Middle frontal gyrus (tissue), 1 donor: Measurements from ENCODE around the gene SLAMF9.
"Not testable (repeated sequence)": the region's sequence is repeated elsewhere in the genome, so short reads cannot be mapped to it uniquely, and the experiment has no call there.

Experiments used
- DNase-seq: peaks from one replicate; pipeline ENCODE4 v3.0.0-alpha.2; 2015; ENCODE audit warnings: low spot score; ENCODE audit errors: extremely low spot score

The SLAMF9 gene

DNA sequence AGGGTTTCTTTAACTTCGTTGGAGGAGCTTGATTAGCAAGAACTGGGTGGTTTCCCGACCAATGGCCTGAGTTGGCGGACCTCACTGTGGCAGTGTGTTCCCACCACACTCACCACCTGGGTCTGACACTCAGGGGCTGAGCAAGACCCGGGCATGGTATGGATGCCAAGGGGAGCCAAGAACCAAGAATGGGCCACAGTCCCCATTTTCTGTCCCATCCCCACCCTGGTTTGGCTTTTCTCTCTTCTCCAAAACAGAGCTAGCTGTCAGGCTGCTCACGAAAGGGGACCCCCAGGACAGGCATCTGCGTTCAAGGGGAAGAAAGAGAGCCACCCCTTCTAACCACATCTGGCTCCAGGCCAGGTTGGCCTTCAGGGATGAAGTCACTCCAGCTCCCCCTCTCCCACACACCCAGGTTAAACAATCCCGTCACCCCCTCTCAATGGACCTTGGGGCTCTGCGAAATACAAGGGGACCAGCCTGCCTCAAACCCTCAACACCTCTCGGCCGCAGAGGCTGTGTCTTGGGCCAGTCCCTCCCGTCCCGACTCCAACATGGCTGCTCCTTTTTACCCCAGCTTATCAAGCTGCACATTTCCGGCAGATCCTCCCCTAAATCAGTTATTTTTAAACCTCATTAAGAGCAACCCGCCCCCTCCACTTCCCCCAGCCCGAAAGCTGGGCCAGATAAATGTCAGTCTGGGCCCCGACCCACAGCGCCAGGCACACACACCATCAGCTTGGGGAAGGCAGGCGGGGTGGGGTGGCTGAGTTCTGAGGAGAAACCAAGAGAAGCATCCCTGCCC, 32.1 kb downstream of the SLAMF9 start:
- DNase-seq, result no peak

DNA sequence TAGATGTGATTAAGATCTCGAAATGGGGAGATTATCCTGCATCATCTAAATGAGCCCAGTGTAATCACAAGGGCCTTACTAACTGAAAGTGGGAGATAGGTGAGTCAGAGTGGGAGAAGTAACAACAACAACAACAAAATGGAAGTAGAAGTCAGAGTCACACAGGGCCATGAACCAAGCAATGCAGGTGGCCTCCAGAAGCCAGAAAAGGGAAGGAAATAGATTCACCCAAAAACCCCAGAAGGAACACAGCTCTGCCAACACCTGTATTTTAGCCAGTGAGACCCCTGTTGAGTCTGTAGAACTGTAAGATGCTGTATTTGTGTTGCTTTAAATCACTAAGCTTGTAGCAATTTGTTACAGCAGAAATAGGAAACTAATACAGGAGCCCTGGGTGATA, 32.8 kb downstream of the SLAMF9 start:
- no peak for DNase-seq

DNA sequence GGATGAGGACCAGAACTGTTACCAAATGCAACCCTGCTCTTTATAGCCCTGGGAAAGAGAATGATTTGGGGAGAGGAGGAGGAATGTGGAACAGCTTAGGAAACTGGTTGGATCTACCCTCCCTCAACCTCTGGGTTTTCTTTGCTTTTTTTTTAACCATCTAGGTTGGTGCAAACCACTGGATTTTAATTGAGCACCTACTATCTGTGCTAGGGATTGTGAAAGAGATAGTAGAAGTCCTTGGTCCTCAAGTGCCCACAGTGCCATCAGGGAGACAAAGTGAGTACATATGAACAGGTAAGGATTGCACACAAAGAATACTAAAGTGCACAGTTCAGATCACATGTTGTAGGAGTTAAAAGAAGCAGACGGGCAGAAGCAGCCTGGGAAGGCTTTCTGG, 33.4 kb downstream of the SLAMF9 start:
- no peak for DNase-seq

DNA sequence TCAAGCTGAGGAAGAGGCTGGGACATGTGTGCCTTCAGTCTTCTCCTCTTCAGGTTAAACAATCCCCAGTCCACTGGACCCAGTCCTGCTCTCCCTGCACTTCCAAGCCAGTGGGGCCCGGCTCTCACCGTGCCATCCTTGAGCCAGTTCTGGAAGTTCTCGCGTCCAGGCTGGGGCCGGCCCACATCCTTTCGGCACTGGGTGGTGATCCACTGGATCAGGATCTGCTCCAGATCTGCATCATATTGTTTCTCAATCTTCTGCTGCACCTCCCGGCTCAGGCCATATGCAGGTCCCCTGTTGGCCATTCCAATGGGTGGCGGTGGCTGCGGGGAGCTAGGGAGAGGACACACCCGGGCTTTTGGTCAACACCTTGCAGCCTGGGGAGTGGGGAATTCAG, 33.8 kb downstream of the SLAMF9 start:
- DNase-seq, result no peak

DNA sequence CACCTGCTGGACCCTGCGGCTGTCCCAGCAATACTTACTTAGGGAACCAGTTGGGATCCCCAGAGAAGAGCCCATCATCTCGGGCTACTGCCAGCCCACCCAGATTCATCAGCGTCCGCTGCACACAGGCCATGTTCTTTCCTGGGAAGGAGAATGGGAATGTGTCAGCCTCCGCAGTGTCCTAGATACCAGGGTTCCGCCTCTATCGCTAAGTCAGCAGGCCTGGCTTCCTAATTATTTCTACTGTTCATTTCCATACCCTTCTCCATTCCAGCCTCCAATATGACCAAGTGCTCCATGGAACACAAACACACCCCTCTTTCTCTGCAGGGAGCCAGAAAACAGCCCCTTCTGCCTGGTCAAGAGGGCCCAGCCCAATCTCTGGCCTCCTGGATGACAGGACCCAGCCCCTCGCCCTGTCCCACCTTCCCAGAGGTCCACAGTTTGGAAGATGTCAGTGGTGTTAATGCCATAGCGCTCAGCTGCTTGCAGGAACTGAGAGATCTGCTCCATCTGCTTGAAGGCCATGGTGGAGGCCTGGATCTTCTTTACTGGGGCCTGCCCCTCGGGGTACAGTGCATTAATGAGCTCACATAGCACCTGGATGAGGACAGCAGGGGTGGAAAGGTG, 34.7 kb downstream of the SLAMF9 start:
- no peak for DNase-seq

DNA sequence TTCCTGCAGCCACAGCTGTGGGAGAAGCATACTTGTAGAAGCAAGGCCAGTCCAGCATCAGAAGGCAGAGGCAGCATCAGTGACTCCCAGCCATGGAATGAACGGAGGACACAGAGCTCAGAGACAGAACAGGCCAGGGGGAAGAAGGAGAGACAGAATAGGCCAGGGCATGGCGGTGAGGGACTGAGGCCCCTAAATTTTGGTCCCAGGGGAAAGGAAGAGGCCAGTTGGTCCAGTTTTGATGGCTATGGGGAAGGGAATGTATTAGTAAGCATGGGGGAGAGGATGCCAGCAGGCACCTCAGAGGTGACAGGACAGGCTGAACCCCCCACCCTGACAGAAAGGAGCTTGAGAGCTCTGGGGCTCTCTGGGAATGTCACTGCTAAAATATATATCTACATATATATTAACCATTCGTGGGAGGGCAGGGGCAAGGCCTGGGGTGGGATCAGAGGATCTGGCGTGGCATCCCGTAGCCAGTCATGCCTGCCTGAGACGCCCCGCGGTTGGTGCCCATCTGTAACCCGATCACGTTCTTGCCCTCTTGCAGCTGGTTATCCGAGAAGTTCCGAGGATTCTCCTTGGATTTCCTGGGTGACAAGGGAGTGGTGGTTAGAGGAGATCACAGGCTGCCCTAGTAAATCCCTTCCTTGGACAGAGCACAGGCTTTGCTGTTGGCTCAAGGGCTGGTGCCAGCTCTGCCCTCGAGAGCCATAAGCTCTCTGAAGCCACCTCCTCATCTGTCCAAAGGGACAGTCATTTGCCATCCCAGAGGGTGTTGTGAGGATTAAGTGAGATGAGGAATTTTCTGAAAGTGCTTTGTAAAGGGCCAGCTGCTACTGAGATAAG, 35.5 kb downstream of the SLAMF9 start:
- no peak for DNase-seq

DNA sequence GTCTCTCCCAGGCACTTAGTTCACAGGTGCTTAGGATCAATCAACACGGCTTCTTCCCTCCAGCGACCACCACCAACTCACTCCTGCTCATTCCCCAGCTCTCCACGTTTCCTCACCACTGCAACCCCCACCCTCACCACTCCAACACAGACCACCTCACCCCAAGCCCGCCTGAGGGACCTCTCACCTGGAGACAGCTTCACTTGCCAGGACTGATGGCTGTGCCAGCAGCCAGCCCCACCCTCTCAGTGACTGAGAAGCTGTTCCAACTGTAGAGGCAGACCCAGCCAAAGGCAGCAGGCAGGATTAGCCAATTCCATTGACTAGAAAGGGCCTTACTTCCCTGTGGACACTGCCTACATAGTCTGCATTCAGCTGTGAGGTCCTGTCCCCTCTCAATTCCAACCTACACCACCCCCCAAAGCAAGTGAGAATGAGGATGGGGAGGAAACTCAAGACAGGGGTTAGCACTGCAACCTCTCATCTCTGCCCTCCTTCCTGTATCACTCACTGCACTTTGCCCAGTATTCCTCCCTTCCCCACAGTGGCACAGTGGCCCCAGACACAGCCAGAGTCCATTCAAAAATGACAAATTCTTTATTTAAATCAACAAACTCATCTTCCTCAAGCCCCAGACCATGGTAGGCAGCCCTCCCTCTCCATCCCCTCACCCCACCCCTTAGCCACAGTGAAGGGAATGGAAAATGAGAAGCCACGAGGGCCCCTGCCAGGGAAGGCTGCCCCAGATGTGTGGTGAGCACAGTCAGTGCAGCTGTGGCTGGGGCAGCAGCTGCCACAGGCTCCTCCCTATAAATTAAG, 36.3 kb downstream of the SLAMF9 start:
- DNase-seq, result no peak

DNA sequence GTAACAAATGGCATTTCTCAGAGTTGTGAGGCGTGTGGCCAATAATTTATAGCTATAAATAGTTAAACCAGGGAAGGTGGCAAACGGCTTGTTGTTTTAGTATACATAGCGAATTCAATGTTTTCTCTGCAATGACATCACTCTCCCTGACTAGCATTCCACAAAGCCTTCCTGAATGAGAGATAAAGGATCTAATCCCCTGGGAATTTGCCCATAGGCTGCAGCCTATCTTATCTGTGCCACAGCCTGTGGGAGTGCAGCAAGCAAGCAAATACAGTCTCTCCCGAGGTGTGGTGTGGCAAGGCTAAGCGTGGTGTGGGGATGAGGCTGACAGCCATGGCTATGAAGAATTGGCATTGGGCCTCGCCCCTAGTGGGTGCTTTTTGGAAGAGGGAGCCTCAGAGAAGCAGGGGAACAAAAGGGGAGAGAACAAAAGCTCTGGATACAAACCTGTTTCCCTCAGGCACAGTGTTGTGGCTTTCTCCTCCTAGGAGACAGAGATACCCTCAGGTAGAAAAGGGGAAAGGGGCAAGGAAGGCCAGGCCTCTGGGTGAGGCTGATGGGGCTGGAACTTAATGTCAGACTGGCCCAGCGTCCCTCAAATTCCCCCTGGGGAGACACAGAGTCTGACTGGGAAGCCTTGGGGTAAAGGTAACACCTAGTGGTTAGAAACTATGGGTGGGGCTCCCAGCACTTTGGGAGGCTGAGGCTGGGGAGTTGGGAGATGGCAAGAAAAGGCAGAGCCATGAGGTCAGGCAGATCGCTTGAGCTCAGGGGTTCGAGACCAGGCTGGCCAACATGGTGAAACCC, 37.6 kb downstream of the SLAMF9 start:
- DNase-seq, result peak; percentile 3

DNA sequence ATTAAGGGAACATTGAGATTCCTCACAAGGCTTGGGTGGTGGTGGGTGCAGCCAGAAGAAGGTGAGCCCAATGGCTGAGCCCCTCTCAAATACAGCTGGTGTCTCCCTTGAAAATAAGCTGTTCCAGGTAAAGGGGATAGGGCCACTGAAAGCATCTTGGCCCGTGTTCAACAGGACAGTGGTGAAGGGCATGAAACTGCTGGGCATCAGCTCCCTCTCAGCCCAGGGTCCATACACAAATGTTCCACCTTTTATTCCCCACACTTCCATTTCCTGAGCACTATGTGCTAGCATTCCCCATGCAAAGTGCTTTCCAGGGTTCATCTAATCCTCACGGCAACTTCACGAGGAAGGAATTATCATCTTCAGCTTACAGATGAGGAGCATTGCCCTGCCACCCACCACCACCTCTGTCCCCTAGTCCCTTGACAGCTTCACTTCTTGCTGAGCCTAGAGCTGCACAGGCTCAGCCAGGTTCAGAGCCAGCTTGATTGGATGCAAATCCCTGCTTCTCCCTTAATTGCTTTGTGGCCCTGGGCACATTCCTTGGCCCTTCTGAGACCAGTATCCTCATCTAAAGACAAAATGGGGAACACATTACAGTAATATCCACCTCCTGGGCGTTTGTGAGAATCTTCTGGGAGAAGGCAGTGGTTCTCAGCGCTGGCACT, 38.3 kb downstream of the SLAMF9 start:
- no peak for DNase-seq

DNA sequence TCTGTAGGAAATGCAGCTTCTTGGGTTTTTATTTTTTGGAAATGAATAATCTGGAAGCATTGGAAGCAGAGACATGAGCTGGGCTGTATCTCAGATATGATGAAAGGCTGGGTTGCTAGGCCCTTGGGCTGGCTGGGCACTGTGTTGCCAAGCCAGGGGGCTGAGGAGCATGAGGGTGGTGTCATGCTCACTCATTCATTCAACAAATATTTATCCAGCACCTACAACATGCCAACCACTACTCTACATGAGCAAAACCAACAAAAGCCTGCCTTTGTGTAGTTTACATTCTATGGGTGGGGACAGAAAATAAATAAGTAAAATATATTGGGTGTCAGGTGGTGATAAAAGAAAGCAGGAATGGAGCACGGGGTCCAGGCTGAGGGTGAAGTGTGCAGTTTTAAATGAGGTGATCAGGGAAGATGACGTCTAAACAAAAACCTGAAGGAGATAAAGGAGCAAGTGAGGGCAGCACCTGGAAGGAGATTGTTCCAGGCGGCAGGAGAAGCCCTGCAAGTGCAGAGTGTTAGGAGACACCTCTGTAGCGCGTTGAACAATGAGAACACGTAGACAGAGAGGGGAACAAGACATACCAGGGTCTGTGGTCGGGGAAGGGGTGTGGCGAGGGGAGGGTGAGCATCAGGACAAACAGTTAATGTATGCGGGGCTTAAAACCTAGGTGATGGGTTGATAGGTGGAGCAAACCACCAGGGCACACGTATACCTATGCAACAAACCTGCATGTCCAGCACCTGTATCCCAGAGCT, 39.6 kb downstream of the SLAMF9 start:
- DNase-seq, result no peak

DNA sequence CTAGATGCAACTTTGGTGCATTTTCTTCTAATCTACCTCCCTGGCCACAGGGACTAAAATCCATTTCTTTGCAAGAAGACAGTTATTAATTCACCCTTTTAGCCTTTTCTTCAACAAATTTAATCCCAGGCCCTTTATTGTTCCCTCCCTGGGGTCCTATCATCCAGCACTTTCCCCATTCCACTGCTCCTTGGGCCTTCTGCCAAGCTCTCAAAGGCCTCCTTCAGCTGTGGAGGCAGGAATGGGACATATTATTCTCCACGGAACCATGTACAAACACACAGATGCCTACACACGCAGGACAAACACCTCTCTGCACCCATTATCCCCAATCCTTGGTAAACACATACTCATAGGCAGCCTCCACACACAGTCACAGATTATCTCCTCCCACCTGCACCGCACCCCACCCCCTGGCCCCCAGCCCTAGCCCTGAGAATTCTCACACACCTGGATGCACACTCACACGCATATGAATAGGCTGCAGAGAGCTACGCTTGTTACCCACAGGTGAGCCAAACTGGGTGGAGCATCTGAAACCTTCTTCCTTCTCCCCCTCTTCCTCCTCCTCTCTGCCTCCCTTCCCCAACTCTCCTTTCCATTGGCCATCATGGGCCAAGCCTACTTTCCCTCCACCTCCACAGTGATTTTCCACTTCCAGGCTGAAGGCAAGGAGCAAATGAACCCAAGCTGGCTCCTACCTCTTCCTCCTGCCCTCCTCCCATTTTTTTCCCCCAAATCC, 40.4 kb downstream of the SLAMF9 start:
- DNase-seq, result no peak

DNA sequence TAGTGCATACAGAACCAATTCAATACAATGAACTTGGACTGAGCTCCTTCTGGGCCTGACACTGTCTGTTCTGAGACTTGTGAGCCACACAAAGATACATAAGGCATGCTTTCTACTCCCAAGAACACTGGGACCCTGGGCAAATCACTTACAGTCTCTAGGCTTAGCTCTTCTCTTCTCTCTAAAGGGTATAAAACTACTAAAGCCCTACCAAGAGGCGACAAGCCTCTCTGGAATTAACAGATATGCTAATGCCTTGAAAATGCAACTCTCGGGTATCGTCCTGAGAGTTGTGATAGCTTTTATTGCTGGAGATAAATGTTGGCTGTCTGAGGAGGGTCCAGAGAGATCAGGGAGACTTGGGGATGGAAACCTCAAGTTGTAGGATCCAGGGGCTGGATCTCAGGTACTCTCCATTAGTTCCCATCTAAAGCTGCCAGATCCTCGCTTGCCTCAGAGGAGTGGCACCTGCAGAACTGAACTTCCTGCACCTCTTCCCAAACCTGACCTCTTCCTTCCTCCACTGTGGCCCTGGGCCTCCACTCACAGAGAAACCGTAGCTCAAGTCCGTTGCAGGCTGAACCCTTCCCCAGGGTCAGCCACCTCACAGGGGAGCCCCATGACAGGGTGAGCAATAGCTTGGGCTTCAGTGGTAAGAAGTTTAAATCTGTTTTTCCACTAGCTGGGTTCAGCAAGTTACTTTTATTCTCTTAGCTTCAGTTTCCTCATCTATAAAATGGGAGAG, 42.5 kb downstream of the SLAMF9 start:
- DNase-seq, result no peak

DNA sequence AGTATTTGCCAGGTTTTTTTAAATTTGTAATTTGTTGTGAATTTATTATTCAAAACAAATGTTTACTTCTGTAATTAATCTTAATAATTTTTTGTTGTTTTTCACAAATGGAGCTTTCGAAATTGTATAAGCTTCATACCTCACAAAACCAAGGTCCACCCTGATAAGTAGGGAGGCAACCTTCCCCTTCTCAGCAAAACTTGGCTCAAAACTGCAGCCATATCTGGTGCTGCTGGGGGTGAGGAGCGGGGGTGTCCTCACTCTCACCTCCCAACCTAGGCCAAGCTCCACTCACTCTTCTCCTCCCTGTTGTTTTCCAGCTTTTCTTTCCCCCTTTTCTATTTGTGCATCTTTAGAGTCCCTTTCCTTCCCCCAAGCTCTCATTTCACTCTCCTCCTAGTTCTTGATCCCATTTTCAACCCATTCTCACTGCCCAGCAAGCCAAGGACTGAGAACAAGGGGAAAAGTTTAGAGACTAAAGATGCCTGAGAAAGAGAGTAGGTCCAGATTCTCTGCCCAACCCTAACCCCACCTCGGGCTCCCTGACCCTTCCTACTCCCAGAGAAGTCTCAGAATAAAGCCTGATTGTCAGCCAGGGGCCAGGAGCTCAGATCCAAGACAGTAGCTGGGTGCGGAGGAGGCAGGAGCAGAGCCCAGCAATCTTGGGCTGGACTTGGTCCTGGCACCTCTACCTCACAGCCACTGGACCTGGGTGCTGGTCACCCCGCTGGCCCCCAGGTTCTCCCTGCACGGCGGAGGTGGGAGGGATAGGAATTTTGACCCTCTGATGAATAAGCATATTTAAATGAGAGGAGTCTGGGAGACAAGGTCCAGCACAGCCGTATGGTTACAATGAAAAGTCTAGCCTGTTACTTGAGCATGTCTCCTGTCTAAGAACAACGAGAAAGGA, 45.8 kb downstream of the SLAMF9 start:
- DNase-seq, result no peak

DNA sequence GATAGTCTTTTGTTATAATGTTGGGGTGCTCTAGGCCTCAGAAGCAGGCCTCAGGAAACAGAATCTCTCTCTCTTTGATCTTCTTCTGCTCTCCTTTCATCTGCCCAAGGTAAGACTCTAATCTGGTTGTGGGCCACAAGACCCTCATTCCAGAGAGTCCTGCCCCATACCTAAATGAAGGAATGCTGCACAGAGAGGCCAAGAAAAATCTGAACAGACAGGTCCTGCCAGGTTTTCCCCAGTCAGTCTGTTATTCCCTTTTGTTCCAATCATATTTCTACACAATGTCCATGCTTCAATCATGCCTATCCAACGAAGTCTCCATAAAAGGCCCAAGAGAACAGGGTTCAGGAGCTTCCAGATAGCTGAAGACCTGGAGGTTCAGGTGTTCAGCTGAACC, 47.1 kb downstream of the SLAMF9 start:
- DNase-seq, result no peak

DNA sequence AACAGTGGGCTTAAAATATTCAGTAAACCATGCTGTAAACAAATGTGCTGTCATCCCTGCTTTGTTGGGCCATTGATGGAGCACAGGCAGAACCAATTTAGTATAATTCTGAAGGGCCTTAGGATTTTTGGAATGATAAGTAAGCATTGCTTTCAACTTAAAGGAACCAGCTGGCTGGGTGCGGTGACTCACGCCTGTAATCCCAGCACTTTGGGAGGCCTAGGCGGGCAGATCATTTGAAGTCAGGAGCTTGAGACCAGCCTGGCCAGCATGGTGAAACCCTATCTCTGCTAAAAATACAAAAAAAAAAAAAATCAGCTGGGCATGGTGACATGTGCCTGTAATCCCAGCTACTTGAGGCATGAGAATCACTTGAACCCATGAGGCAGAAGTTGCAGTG, 50.0 kb downstream of the SLAMF9 start:
- DNase-seq, result not testable (repeated sequence)

DNA sequence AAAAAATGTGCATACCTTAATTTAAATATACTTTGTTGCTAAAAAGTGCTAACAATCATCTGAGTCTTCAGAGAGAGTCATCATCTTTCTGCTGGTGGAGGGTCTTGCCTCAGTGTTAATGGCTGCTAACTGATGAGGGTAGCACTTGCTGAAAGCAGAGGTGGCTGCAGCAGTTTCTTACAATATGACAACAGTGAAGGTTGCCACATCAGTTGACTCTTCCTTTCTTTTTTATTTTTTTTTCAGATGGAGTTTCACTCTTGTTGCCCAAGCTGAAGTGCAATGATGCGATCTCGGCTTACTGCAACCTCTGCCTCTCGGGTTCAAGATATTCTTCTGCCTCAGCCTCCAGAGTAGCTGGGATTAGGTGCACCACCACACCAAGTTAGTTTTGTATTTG, 51.5 kb downstream of the SLAMF9 start:
- no peak for DNase-seq
